Ramos (cell line): ENCODE results near the gene GRIK3.
"Not testable (repeated sequence)": the region's sequence is repeated elsewhere in the genome, so short reads cannot be mapped to it uniquely, and the experiment has no call there.

Source experiments
- in situ Hi-C: fragments of 300-500 bp; cut with MboI; formaldehyde crosslinking; loops from one replicate; pipeline ENCODE4 v1.14.3; 2022; ENCODE audit warnings: low sequenced_read_pairs; ENCODE audit not compliant: unreplicated experiment

GRIK3 gene

GRCh38 chr1:37034121-37035013 is at the start of gene GRIK3:
TSS of gene GRIK3 (minus strand) at chr1:37034515. CDS start at chr1:37034108, 407 bp downstream.
- in situ Hi-C loops: loop anchor here (25.0 kb wide), 1 partner anchor 322 kb away; no protein-coding TSS in a partner anchor

GRCh38 chr1:37084013-37084412 is 49.7 kb upstream of the GRIK3 start:
- in situ Hi-C loops: no loop called here

GRCh38 chr1:37083603-37084002 is 49.3 kb upstream of the GRIK3 start:
- in situ Hi-C loops: no loop called here

GRCh38 chr1:37080296-37080986 is 46.1 kb upstream of the GRIK3 start:
- in situ Hi-C loops: not testable (repeated sequence)

- in situ Hi-C loops: no loop called here
These were observed 44.6 kb upstream of the GRIK3 start for GRCh38 chr1:37078866-37079265.

- in situ Hi-C loops: no loop called here
These were observed 41.9 kb upstream of the GRIK3 start for GRCh38 chr1:37076168-37076567.

- in situ Hi-C loops: no loop called here
These were observed 39.6 kb upstream of the GRIK3 start for GRCh38 chr1:37073854-37074379.

GRCh38 chr1:37073152-37073853 is 39.0 kb upstream of the GRIK3 start:
- in situ Hi-C loops: no loop called here

- in situ Hi-C loops: no loop called here
These were observed 37.5 kb upstream of the GRIK3 start for GRCh38 chr1:37071829-37072228.

GRCh38 chr1:37070126-37070525 is 35.8 kb upstream of the GRIK3 start:
- in situ Hi-C loops: no loop called here

GRCh38 chr1:37069406-37069805 is 35.1 kb upstream of the GRIK3 start:
- in situ Hi-C loops: no loop called here

- in situ Hi-C loops: no loop called here
These were observed 34.6 kb upstream of the GRIK3 start for GRCh38 chr1:37068897-37069296.

GRCh38 chr1:37068260-37068659 is 33.9 kb upstream of the GRIK3 start:
- in situ Hi-C loops: no loop called here

GRCh38 chr1:37064039-37064438 is 29.7 kb upstream of the GRIK3 start:
- in situ Hi-C loops: no loop called here

GRCh38 chr1:37059346-37059745 is 25.0 kb upstream of the GRIK3 start:
- in situ Hi-C loops: no loop called here

- in situ Hi-C loops: no loop called here
These were observed 24.2 kb upstream of the GRIK3 start for GRCh38 chr1:37058424-37058988.

GRCh38 chr1:37056325-37056724 is 22.0 kb upstream of the GRIK3 start:
- in situ Hi-C loops: no loop called here

- in situ Hi-C loops: no loop called here
These were observed 21.3 kb upstream of the GRIK3 start for GRCh38 chr1:37055631-37056030.

GRCh38 chr1:37053173-37053572 is 18.9 kb upstream of the GRIK3 start:
- in situ Hi-C loops: no loop called here

- in situ Hi-C loops: no loop called here
These were observed 17.8 kb upstream of the GRIK3 start for GRCh38 chr1:37052120-37052519.
